Fibroblast of skin of left biceps (primary cell): Measurements from ENCODE around the gene SHISAL2A.
"Not testable (repeated sequence)": the region's sequence is repeated elsewhere in the genome, so short reads cannot be mapped to it uniquely, and the experiment has no call there.

Source experiments
- DNase-seq, 2 experiments: peaks; one replicate each; pipeline ENCODE4 v3.0.0-alpha.2; 2013; ENCODE audit warnings: low read depth in 2 of 2

SHISAL2A gene

GRCh38 chr1:52684545-52684944 is 51.6 kb downstream of the SHISAL2A start:
- no peak for DNase-seq

GRCh38 chr1:52686261-52686751 is 53.3 kb downstream of the SHISAL2A start:
- not testable (repeated sequence) for DNase-seq

- no peak for DNase-seq
Observed at GRCh38 chr1:52686830-52687229, 53.9 kb downstream of the SHISAL2A start.

- no peak for DNase-seq
Observed at GRCh38 chr1:52691821-52692220, 58.9 kb downstream of the SHISAL2A start.

GRCh38 chr1:52692697-52693096 is 59.7 kb downstream of the SHISAL2A start:
- DNase-seq: no peak

GRCh38 chr1:52693351-52693750 is 60.4 kb downstream of the SHISAL2A start:
- DNase-seq: not testable (repeated sequence)

- DNase-seq: no peak
Observed at GRCh38 chr1:52693843-52694242, 60.9 kb downstream of the SHISAL2A start.

- DNase-seq: no peak
Observed at GRCh38 chr1:52695627-52696026, 62.7 kb downstream of the SHISAL2A start.

- peak; percentile 55 to 56 for DNase-seq
Observed at GRCh38 chr1:52697795-52698674, 65.1 kb downstream of the SHISAL2A start, which contains the start of gene COA7. COA7 (minus strand) TSS chr1:52698347; CDS start chr1:52698326, 21 bp downstream.

GRCh38 chr1:52702886-52703787 is 70.2 kb downstream of the SHISAL2A start:
- DNase-seq: peak in 1 of 2 experiments; percentile 26

- DNase-seq: no peak
Observed at GRCh38 chr1:52706136-52706670, 73.2 kb downstream of the SHISAL2A start.
